Measurements from ENCODE around the gene RAMACL.

The RAMACL gene

DNA sequence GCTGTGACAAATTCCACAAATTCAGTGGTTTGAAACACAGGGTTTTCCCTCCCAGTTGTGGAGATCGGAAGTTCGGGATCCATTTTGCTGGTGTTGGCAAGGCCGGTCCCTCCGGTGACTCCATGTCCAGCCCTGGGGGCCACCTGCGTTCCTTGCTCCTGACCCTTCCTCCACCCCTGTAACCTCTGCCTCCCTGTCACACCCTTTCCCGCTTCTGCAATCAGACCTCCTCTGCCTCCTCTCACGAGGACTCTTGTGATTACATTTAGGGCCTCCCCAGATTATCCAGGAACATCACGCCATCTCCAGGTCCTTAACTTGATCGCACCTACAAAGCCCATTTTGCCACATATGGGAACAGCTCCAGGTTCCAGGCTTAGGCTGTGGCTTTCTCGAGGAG is 28.1 kb upstream of the RAMACL start:
- no peak for TF ChIP-seq MYC (IDR thresholded peaks at IDR 0.05; ENCODE audit: low read depth, low read length)
- no peak for TF ChIP-seq POLR2A (IDR thresholded peaks at IDR 0.05; ENCODE audit: extremely low read depth, insufficient read length)
- TF ChIP-seq, protein P1, sequence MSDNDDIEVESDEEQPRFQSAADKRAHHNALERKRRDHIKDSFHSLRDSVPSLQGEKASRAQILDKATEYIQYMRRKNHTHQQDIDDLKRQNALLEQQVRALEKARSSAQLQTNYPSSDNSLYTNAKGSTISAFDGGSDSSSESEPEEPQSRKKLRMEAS (IDR thresholded peaks at IDR 0.05; ENCODE audit: low read depth, low read length): no peak
- TF ChIP-seq, protein P2, sequence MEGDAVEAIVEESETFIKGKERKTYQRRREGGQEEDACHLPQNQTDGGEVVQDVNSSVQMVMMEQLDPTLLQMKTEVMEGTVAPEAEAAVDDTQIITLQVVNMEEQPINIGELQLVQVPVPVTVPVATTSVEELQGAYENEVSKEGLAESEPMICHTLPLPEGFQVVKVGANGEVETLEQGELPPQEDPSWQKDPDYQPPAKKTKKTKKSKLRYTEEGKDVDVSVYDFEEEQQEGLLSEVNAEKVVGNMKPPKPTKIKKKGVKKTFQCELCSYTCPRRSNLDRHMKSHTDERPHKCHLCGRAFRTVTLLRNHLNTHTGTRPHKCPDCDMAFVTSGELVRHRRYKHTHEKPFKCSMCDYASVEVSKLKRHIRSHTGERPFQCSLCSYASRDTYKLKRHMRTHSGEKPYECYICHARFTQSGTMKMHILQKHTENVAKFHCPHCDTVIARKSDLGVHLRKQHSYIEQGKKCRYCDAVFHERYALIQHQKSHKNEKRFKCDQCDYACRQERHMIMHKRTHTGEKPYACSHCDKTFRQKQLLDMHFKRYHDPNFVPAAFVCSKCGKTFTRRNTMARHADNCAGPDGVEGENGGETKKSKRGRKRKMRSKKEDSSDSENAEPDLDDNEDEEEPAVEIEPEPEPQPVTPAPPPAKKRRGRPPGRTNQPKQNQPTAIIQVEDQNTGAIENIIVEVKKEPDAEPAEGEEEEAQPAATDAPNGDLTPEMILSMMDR (IDR thresholded peaks at IDR 0.05; ENCODE audit: low read depth, low read length): no peak
- no peak overlapping the region for H3K4me3 ChIP-seq (ENCODE audit: low read depth, low read length)
- peak; percentile 27 for DNase-seq (ENCODE audit: low read depth)

GRCh38 chr6:166614171-166614583 is 27.7 kb upstream of the RAMACL start:
- no peak overlapping the region for H3K4me3 ChIP-seq (ENCODE audit: low read depth, low read length)
- no peak for TF ChIP-seq POLR2A (IDR thresholded peaks at IDR 0.05; ENCODE audit: extremely low read depth, insufficient read length)
- TF ChIP-seq, protein P1 (IDR thresholded peaks at IDR 0.05; ENCODE audit: low read depth, low read length): no peak
- no peak for TF ChIP-seq MYC (IDR thresholded peaks at IDR 0.05; ENCODE audit: low read depth, low read length)
- TF ChIP-seq, protein P2 (IDR thresholded peaks at IDR 0.05; ENCODE audit: low read depth, low read length): no peak
- no peak for DNase-seq (ENCODE audit: low read depth)

DNA sequence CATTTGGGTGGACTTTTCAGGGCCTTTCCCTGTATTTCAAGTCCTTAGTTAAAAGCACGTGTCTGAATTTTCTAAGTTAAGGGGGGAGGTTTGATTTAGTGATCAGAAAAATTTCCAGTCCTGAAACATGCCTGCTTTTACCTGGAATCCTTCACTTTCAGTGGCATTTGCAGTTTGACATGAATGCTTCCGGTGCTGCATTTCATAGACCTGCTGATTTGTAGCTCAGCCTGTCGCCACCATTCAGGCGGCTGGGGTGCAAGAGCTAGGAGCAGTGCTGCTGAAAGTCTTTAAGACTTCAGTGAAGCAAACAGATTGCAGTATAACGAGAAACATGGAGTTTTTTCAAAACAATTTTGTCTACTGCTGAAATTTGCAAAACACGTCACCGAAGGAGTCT is 26.5 kb upstream of the RAMACL start:
- DNase-seq (ENCODE audit: low read depth): no peak
- H3K4me3 ChIP-seq (ENCODE audit: low read depth, low read length): no peak overlapping the region
- TF ChIP-seq POLR2A (IDR thresholded peaks at IDR 0.05; ENCODE audit: extremely low read depth, insufficient read length) (no peak), MYC (IDR thresholded peaks at IDR 0.05; ENCODE audit: low read depth, low read length) (no peak)
- TF ChIP-seq, protein P1 (IDR thresholded peaks at IDR 0.05; ENCODE audit: low read depth, low read length): no peak
- TF ChIP-seq, protein P2 (IDR thresholded peaks at IDR 0.05; ENCODE audit: low read depth, low read length): no peak

DNA sequence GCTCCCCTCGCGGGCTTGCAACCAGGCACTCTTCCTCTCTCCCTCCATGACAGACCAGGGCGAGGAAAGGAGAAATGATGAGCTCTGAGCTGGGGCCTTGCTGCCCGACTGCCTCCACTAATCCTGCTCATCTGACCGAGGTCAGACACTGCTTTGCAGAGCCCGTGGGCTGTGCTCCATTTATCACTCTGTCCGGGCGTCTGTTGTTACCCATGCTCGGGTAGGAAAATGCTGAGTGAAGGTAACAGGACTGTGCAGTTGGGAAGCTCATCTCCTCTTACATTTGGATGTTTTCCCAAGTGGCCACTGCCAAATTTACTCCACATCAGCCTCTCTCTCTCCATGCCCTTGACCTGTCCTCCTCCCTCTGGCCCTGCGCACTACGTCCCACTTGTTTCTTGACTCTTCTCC is 26.0 kb upstream of the RAMACL start:
- DNase-seq (ENCODE audit: low read depth): no peak
- TF ChIP-seq, protein P1 (IDR thresholded peaks at IDR 0.05; ENCODE audit: low read depth, low read length): no peak
- TF ChIP-seq MYC (IDR thresholded peaks at IDR 0.05; ENCODE audit: low read depth, low read length) (no peak), POLR2A (IDR thresholded peaks at IDR 0.05; ENCODE audit: extremely low read depth, insufficient read length) (no peak)
- TF ChIP-seq, protein P2 (IDR thresholded peaks at IDR 0.05; ENCODE audit: low read depth, low read length): no peak

DNA sequence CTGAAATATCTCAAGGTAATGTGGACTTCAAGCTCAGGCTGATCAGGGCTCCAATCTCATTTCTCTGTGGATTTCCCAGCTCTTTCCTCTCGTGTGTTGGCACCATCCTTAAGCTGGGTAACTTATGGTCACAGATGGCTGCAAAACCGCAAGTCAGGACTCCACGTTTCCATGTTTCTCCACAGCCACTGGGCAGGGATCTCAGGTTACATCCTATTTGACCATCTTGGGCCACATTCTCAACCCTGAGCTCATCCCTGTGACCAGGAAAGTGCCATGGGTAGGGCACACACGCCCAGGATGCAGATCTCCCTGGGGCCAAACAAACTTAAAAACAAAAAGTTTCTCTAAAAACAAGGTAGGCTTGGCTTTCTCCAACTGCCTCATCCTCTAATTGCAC is 25.2 kb upstream of the RAMACL start:
- DNase-seq (ENCODE audit: low read depth): no peak
- no peak for TF ChIP-seq MYC (IDR thresholded peaks at IDR 0.05; ENCODE audit: low read depth, low read length)
- TF ChIP-seq POLR2A (IDR thresholded peaks at IDR 0.05; ENCODE audit: extremely low read depth, insufficient read length): no peak
- TF ChIP-seq, protein P1 (IDR thresholded peaks at IDR 0.05; ENCODE audit: low read depth, low read length): no peak
- TF ChIP-seq, protein P2 (IDR thresholded peaks at IDR 0.05; ENCODE audit: low read depth, low read length): no peak
- H3K4me3 ChIP-seq (ENCODE audit: low read depth, low read length): no peak overlapping the region

More for the DNA sequence above, 26.0 kb upstream of the RAMACL start:
- H3K4me3 ChIP-seq (ENCODE audit: low read depth, low read length): no peak overlapping the region

Data from NB4 (cell line).